NCI-H460 (cell line): ENCODE results near the gene ANO6. TPM values are rescaled to one million over a fixed set of nuclear protein-coding genes. Genes with fewer than 3 reads are reported as not detected.
"Not testable (repeated sequence)": the region's sequence is repeated elsewhere in the genome, so short reads cannot be mapped to it uniquely, and the experiment has no call there.

Experiments used
- DNase-seq: peaks from one replicate; pipeline ENCODE4 v3.0.0-alpha.2; 2016; ENCODE audit warnings: low read depth; ENCODE audit errors: extremely low read depth
- polyA plus RNA-seq: library from polyadenylated mRNA; depleted of rRNA; stranded (reverse); fragments of >200 nt; gene quantifications from 2 replicates; pipeline ENCODE4 v1.2.3, GENCODE V29; 2014; cell fraction: nucleus; rRNA removed
- total RNA-seq: library from RNA; depleted of rRNA; stranded (reverse); fragments of >200 nt; shearing (Covaris generic); gene quantifications from 2 replicates; pipeline ENCODE4 v1.2.3, GENCODE V29; 2014; rRNA removed

ANO6 gene, protein sequence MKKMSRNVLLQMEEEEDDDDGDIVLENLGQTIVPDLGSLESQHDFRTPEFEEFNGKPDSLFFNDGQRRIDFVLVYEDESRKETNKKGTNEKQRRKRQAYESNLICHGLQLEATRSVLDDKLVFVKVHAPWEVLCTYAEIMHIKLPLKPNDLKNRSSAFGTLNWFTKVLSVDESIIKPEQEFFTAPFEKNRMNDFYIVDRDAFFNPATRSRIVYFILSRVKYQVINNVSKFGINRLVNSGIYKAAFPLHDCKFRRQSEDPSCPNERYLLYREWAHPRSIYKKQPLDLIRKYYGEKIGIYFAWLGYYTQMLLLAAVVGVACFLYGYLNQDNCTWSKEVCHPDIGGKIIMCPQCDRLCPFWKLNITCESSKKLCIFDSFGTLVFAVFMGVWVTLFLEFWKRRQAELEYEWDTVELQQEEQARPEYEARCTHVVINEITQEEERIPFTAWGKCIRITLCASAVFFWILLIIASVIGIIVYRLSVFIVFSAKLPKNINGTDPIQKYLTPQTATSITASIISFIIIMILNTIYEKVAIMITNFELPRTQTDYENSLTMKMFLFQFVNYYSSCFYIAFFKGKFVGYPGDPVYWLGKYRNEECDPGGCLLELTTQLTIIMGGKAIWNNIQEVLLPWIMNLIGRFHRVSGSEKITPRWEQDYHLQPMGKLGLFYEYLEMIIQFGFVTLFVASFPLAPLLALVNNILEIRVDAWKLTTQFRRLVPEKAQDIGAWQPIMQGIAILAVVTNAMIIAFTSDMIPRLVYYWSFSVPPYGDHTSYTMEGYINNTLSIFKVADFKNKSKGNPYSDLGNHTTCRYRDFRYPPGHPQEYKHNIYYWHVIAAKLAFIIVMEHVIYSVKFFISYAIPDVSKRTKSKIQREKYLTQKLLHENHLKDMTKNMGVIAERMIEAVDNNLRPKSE
- total RNA-seq = 66.8 and 70.3 TPM in 2 replicates
- polyA plus RNA-seq = 18.7 and 26.2 TPM in 2 replicates

DNA sequence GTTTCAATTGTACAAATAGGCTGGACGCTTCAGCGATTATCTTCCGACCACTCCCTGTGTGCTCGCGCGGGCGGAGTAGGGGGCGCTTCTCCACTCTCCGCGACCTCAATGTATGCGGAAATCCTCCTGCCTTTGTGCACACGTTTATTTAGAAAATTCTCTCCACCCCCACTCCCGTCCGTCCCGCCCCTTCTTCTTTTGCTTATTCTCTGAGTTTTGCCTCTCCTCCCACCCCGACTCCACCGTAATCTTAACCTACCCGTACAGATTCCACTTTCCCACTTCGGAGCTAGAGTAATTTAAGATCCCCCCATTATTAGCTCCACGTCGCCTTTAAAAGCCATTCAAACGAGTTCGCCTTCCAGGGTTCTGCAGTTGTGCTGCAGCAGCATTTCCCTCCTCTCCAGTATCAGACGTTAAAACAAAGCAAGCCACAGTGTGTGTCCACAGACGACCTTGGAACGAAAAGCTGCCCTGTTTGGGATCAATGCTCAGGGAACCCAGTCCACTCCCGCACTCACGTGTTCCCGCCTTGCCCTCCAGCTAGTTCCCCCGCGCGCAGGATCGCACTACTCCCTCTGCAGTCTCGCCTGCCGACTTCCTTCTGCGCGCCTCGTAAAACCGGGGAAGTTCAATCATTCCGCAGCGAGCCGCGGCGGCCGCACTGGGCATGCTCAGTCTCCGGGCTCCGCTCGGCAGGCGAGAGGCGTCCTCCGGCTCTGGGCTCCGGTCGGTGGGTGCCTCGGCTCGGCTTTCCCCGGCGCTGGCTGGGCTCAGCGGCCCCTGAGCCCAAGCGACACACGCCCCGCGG is at the start of gene ANO6:
Gene ANO6 (plus strand): TSS at position 677 of the 811 bp plus-strand sequence. CDS start 227 bp downstream, outside the sequence.
- peak; percentile 83 for DNase-seq

DNA sequence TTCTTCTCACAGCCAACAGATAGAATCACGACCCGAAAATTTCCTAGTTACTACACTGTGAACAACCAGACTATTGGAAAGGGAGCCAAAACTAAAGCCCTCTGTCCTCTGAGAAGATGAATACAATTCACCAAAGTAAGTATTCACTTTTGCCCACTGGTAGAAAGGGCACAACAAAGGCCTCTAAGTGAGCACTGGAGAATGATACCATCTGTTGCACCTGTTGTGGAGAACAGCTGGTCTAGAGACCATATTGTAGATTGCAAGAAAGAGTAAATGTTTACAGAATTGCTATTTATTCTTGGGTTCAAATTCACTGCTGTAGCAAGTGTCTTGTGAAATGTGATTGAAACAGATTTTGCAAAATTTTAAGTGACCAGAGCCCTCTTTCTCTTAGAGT is 46.9 kb upstream of the ANO6 start:
- no peak for DNase-seq

DNA sequence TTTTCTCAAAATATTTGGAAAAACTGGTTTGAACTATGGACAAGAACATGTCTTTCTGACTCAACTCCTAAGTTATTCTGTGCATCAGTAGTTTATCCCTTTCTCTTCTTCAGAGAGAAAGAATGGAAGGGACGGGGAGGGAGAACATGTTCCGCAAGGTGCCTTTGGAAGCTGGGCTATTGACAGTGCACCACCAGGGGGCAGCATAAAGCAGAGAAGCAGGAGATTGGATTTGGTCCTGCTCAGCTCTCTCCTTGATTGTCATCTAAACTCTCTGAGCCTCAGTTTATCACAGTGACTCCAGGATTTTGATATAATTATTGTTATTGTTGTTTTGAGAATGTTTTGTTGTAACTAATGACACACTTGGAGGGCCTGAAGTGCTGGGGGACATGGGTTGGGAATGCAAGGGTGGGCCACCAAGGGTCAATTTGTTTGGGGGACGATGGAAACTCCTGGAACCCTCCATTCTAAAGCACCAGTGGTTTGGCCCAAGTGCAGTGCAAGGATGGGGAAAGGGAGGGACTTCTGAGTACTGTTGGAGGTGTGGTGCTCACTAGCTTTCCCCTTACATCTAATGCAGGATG is 45.3 kb upstream of the ANO6 start:
- DNase-seq = peak; percentile 75

DNA sequence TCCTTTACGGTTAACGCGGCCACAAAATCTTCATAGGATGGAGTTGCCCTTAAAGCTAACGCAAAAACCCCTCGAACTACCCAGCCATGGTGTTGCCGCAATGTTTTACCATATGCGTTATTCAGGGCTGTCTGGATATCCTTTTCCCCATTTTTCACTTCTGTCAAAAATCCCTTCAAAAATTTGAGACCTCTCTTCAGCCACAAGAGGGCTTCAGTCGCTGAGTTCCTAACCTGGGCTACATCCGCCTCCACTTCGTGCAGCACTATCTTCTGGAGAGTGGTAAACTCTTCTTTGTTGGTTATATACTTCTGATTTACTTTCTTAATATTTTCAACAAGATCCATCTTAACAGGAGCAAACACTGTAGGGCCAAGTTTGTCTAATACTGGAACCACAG is 42.6 kb upstream of the ANO6 start:
- not testable (repeated sequence) for DNase-seq

DNA sequence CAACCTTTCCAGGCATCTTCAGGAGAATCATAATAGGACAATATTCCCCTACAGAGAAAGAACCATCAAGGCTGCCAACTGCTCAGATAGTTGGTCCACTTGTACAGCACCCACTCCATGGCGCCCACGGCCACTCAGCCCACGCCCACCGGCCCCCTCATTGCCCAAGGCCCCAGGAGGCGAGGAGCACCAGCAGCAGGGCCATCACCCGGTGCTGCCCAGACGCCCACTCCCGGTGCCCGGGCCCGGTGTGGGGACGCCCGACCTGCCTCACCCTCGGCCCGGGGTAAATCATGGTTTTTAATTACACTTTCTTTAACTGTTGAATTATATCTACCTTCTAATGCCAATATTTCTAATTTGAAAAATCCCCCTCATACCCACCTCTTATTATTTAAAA is 41.3 kb upstream of the ANO6 start:
- no peak for DNase-seq

DNA sequence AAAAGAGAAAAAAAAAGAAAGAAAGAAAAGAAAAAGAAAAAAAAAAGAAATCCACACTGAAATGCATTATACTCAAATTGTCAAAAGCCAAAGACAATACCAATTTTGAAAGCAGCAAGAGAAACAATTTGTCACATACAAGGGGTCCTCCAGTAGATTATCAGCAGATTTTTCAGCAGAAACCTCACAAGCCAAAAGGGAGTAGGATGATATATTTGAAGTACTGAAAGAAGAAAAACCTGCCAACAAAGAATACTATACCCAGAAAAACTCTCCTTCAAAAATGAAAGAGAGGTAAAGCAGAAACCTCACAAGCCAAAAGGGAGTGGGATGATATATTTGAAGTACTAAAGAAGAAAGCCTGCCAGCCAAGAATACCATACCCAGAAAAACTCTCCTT is 37.1 kb upstream of the ANO6 start:
- no peak for DNase-seq

DNA sequence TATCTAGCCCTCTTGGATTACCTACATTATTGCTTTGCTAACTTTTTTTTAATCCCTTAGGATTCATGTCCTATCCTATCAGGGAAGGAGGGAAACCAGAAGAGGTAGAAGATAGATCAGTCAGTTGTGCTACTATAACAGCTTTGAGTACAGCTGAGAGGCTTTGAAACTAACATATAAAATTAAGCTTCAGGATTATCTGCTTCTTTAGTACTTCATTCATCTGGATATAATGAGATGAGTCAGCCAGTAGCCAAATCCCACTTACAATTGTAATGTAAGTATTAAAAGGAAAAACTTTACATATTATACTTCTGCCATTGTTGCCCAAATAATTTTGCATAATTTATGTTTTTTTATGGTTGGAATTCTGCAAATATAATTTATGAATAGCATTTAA is 33.4 kb upstream of the ANO6 start:
- DNase-seq = no peak

DNA sequence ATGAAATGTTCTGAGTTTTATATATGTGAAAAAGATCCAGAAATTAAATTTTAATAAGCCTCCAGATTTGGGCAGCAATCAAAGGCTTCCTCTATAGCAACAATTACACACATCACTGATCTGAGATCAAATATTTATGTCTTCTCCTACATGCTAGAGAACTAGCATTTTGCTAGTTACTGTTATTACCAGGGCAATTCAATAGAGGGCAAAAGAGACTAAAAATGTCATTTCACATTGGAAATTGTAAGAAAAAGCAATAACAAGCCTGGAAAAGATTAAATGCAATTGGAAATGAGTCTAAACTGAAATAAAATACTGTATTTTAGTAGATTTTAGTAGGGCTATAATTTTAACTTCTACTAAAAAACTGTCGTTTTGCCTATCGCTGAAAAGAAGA is 32.6 kb upstream of the ANO6 start:
- no peak for DNase-seq

DNA sequence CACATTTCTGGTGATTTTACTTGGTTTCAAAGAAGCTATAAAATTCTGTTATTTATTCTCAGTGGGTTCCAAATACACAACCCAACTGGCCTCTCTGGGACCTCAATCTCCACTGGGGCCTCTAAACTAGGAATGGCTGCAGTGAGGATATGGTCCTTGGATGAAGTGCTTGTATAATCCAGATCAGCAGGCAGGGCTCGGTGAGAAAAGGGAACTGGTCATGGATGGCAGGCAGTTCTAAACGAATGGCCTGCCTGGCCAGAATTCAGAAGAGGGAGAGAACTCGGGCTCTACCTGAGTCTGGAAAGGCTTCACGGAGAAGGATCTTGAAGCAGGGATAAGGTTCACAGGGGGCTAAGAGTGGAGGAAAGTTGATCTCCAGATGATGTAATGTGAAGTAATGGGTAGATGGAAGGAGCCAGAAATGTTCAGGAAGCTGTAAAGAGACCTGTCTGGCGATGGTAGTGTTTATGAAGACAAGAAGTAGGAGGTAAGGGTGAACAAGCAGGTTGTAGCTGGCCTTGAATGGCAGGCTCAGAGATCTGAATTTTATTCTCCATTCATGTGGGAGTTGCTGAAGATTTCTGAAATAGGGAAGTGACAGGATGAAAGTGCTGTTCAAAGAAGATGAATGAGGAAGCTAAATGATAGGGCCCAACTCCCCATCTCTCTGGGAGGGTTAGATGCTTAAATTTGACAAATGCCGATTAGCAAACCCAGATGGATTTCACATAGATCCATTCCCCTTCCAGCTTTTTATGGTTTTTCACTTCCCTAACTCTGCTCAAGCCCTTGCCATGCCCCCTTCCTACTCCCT is 31.5 kb upstream of the ANO6 start:
- DNase-seq = no peak

DNA sequence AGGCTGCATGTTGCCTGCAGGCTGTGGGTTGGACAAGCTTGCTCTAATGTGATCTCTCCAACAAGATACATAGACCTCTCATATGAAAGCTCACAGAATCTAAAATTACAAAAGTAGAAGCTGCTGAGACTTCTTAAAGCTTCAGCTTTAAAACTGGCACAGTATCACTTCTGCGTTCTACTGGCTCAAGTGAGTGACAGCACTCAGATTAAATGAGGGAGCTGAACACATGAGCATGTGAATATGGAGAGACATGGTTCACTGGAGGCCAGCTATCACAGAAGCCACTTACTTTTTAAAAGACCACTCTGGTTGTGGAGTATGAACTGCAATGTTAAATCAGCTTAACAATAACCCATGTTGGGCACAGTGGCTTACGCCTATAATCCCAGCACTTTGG is 29.1 kb upstream of the ANO6 start:
- no peak for DNase-seq

DNA sequence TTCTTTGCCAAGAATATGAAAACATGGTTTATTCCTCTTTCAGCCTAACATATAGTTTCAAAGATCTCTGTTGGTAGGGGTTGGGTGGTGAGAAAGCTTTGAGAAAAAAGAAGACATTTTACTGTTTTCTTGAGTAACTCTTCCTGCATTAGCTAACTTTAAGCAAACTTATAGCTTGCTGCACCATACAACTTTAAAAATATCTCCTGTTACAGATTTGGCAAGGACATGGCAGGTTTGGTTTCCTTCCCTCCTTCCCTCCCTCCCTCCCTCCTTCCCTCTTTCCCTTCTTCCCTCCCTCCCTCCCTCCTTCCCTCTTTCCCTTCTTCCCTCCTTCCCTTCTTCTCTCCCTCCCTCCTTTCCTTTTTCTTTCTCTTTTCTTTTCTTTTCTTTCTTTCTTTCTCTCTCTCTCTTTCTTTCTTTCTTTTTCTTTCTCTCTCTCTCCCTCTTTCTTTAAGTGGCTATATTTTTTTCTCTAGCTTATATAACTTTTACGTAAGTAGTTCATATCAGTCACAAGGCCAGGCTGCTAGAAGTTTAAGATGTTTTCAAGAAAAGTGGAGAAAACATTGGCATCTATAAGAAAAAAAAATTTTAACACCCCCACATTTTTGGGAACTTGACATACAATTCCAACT is 26.0 kb upstream of the ANO6 start:
- no peak for DNase-seq

DNA sequence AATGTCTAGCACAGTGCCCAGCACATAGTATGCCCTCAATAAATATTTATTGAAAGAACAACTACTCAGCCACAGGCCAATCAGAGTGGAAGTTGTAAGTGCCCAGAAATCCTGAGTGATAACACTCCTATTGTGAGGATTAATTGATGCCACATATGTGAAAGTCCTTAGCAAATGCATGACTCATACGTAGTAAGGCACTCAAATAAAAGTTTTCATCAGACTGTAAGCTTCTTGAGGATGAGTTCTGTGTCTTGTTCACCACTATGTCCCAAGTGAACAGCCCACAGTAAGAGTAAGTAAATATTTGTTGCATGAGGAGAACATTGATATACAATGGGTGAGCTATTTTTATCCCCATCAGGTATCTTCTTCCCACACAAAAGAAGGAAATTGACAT is 24.7 kb upstream of the ANO6 start:
- DNase-seq = no peak

DNA sequence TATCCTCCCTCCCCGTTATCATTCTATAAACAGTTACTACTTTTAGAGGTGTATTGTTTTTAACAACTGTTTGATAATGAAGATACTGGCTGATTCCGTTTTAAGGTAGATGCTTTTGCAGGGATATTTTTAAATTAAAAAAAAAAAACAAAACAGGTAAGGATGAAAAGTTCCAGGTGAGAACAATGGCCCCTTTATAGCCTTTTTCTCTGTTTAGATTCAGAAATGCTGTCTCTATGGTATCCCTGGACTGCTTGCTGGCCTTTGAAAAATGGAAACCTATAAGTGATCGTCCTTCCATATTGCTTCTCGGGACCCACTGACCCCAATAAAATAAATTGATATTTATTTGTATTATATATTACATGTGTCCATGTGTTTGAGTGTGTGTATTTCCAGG is 23.2 kb upstream of the ANO6 start:
- DNase-seq = no peak

DNA sequence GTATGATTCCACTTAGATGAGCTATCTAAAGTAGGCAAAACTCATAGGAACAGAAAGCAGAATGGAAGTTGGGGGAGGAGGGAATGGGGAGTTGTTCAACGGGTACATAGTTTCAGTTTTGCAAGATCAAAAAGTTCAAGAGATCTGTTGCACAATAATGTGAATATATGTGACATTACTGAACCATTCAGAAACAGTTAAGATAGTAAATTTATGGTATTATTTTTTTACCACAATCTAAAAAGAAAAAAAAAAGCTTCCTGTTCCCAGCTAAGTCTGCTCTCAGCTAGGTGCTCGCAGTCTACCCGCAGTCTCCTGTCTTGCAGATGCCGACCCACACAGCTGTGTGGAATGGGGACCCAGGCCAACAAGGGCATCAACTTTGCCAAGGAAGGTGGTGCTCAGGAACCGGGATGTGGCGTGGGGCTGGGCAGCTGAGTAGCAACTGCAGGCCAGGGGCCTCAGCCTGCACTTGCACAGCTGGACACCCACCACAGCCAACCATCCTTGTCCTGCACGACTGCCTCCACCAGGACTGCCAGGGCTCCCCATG is 15.3 kb upstream of the ANO6 start:
- no peak for DNase-seq

DNA sequence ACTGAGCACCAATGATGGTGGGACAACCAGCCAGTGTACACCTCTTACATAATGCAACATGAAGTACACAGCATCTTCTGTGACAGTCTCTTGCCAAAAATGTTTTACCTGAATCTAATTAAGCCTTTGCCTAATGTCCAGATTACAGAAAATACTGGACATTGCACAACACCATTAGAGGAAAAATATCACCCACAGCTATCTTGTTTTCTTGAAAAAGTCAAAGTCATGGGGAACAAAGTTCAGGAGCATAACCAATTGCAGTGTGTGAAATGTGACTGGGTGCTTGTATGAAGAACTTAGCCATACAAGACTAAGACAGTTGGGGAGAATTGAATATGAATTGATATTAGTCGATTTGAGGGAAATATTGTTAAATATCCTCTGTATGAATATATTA is 12.1 kb upstream of the ANO6 start:
- DNase-seq = no peak

DNA sequence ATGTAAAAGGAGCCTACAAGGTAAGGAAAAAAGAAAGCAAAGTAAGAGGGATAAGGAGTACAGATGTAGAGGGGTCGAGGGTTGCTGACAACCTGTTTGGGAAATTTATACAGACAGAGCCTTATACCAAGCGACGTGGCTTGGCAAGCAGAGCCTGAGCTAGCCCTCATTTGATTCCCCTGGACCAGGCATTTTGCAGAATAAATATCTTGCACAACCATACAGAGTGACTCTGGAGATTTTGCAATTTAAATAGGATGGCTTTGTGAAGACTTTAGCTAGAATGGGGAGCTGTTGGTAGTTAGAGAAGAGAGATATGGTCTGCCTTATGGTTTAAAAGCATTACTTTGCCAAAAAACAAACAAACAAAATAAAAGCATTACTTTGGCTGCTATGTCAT is 11.1 kb upstream of the ANO6 start:
- no peak for DNase-seq

DNA sequence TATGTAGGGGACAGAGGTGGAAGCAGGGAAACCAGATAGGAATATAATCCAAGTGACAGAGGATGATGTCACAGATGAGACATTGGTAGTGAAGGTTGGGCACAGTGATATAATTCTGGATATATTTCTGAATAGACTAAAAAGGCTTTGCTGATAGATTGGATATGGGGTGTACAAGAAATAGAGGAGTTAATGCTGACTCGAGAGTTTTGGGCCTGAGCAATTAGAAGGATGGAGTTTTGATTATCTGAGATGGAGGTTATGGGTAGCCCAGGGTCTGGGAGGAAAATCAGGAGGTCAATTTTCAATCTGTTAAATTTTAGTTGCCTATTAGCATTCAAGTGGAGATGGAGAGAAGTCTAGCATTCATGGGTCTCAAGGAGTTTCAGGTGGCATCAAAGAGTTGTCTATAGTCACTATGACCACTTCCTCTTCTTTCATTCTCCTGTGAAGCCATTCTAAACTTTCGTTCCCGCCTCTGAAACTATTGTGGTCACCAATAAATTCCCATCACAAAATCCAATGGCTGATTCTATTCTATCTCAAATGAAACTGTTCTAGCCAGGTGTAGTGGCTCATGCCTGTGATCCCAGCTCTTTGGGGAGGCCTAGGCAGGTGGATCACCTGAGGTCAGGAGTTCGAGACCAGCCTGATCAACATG is 10.6 kb upstream of the ANO6 start:
- DNase-seq = no peak
